ENCODE data around the gene GPAT2. TPM values are rescaled to one million over a fixed set of nuclear protein-coding genes. Genes with fewer than 3 reads are reported as not detected.
"Not testable (repeated sequence)": the region's sequence is repeated elsewhere in the genome, so short reads cannot be mapped to it uniquely, and the experiment has no call there.

Gene GPAT2
- total and polyA plus RNA-seq, 2 of the 8 experiments (the other 6 are each of a cell fraction or from before 2014, with no cell fraction given), result 0.26 to 0.63 TPM

GRCh38 chr2:96019909-96020590, 14.7 kb downstream of the GPAT2 start:
- H3K4me1 ChIP-seq (replicated peaks in 1 of 4; ENCODE audit: control insufficient read depth in 3 of 4, insufficient read depth in 4 of 4, low read length in 3 of 4); DNase-seq (ENCODE audit: low read depth in 1 of 2, low spot score in 2 of 2); H2BK15ac ChIP-seq (ENCODE audit: low read length); H3K23me2 ChIP-seq (ENCODE audit: low read depth, low read length); H2BK5ac ChIP-seq (ENCODE audit: low read depth, low read length); H3K36me3 ChIP-seq (ENCODE audit: control insufficient read depth in 2 of 4, insufficient read depth in 4 of 4, low read length in 3 of 4); H4K20me1 ChIP-seq (replicated peaks in 1 of 2; ENCODE audit: control insufficient read depth in 1 of 2, insufficient read depth in 2 of 2, low read length in 2 of 2); H2BK20ac ChIP-seq (ENCODE audit: low read length); H3K56ac ChIP-seq (replicated peaks; ENCODE audit: insufficient read length, low read depth, low read length); H2BK120ac ChIP-seq (replicated peaks; ENCODE audit: low read depth, low read length); H3K4me2 ChIP-seq (ENCODE audit: insufficient read depth in 1 of 2, low read depth in 2 of 2, low read length in 2 of 2); H4K5ac ChIP-seq (ENCODE audit: insufficient read length, low read depth, low read length); H2AK5ac ChIP-seq (ENCODE audit: low read depth, low read length); H3K79me2 ChIP-seq (ENCODE audit: control insufficient read depth in 1 of 2, insufficient read depth in 2 of 2, low read length in 2 of 2); FAIRE-seq; H3K9ac ChIP-seq (replicated peaks in 1 of 4; ENCODE audit: extremely low read depth in 1 of 4, low read depth in 3 of 4, low read length in 3 of 4); H4K91ac ChIP-seq (replicated peaks; ENCODE audit: insufficient read length, low read length); CTCF ChIA-PET (ENCODE audit: partially characterized antibody); H3K79me1 ChIP-seq (ENCODE audit: low read depth, low read length); H3K14ac ChIP-seq (ENCODE audit: insufficient read length); H2AFZ ChIP-seq (ENCODE audit: low read length); POLR2A ChIA-PET (ENCODE audit: partially characterized antibody); H2BK12ac ChIP-seq (ENCODE audit: low read depth, low read length); H3K9me3 ChIP-seq (ENCODE audit: insufficient read depth in 2 of 2, low read depth in 1 of 2, low read length in 1 of 2); H3K27ac ChIP-seq (ENCODE audit: low read depth, low read length); H4K8ac ChIP-seq (ENCODE audit: extremely low read depth, insufficient read depth, low read length); H3K23ac ChIP-seq (ENCODE audit: insufficient read length); H3K4ac ChIP-seq (replicated peaks; ENCODE audit: insufficient read length, low read depth, low read length); H3K18ac ChIP-seq (ENCODE audit: extremely low read depth, low read length); H3K4me3 ChIP-seq (ENCODE audit: extremely low read depth in 1 of 4, insufficient read depth in 2 of 4, low read depth in 3 of 4, low read length in 4 of 4); H3K27me3 ChIP-seq (replicated peaks in 1 of 4; ENCODE audit: control insufficient read depth in 3 of 4, extremely low read depth in 1 of 4, insufficient read depth in 3 of 4, low read length in 3 of 4): not testable (repeated sequence)
- WGBS, 2 experiments (ENCODE audit: extremely low coverage in 1 of 2, insufficient coverage in 1 of 2, insufficient read length in 1 of 2, insufficient replicate concordance in 2 of 2, low coverage in 1 of 2, low lambda C conversion rate in 2 of 2, missing lambda C conversion rate in 1 of 2), result 89% methylated on average over 3 of the region's 9 CpGs; no CpG with 5 or more reads in 1 of the 2 experiments

GRCh38 chr2:96016321-96016720, 18.4 kb downstream of the GPAT2 start:
- DNase-seq (ENCODE audit: low read depth in 1 of 2, low spot score in 2 of 2); CTCF ChIA-PET (ENCODE audit: partially characterized antibody); FAIRE-seq: not testable (repeated sequence)

More at GRCh38 chr2:96016321-96016720, 18.4 kb downstream of the GPAT2 start:
- H3K23ac ChIP-seq (ENCODE audit: insufficient read length); H3K27ac ChIP-seq (ENCODE audit: low read depth, low read length); H3K56ac ChIP-seq (replicated peaks; ENCODE audit: insufficient read length, low read depth, low read length); H3K14ac ChIP-seq (ENCODE audit: insufficient read length); H3K9me3 ChIP-seq (ENCODE audit: insufficient read depth in 2 of 2, low read depth in 1 of 2, low read length in 1 of 2); H2BK5ac ChIP-seq (ENCODE audit: low read depth, low read length); H3K4ac ChIP-seq (replicated peaks; ENCODE audit: insufficient read length, low read depth, low read length); H2BK15ac ChIP-seq (ENCODE audit: low read length); H3K4me2 ChIP-seq (ENCODE audit: insufficient read depth in 1 of 2, low read depth in 2 of 2, low read length in 2 of 2); H3K9ac ChIP-seq (replicated peaks in 1 of 4; ENCODE audit: extremely low read depth in 1 of 4, low read depth in 3 of 4, low read length in 3 of 4); H4K91ac ChIP-seq (replicated peaks; ENCODE audit: insufficient read length, low read length); H3K36me3 ChIP-seq (ENCODE audit: control insufficient read depth in 2 of 4, insufficient read depth in 4 of 4, low read length in 3 of 4); H2BK120ac ChIP-seq (replicated peaks; ENCODE audit: low read depth, low read length); H3K4me3 ChIP-seq (ENCODE audit: extremely low read depth in 1 of 4, insufficient read depth in 2 of 4, low read depth in 3 of 4, low read length in 4 of 4); H4K8ac ChIP-seq (ENCODE audit: extremely low read depth, insufficient read depth, low read length); H4K5ac ChIP-seq (ENCODE audit: insufficient read length, low read depth, low read length); POLR2A ChIA-PET (ENCODE audit: partially characterized antibody); H3K23me2 ChIP-seq (ENCODE audit: low read depth, low read length); H2AFZ ChIP-seq (ENCODE audit: low read length); H2BK20ac ChIP-seq (ENCODE audit: low read length); H4K20me1 ChIP-seq (replicated peaks in 1 of 2; ENCODE audit: control insufficient read depth in 1 of 2, insufficient read depth in 2 of 2, low read length in 2 of 2); H3K27me3 ChIP-seq (replicated peaks in 1 of 4; ENCODE audit: control insufficient read depth in 3 of 4, extremely low read depth in 1 of 4, insufficient read depth in 3 of 4, low read length in 3 of 4); H2BK12ac ChIP-seq (ENCODE audit: low read depth, low read length); H3K79me1 ChIP-seq (ENCODE audit: low read depth, low read length); H3K4me1 ChIP-seq (replicated peaks in 1 of 4; ENCODE audit: control insufficient read depth in 3 of 4, insufficient read depth in 4 of 4, low read length in 3 of 4); H3K18ac ChIP-seq (ENCODE audit: extremely low read depth, low read length); H2AK5ac ChIP-seq (ENCODE audit: low read depth, low read length); H3K79me2 ChIP-seq (ENCODE audit: control insufficient read depth in 1 of 2, insufficient read depth in 2 of 2, low read length in 2 of 2): not testable (repeated sequence)
- WGBS, 2 experiments (ENCODE audit: extremely low coverage in 1 of 2, insufficient coverage in 1 of 2, insufficient read length in 1 of 2, insufficient replicate concordance in 2 of 2, low coverage in 1 of 2, low lambda C conversion rate in 2 of 2, missing lambda C conversion rate in 1 of 2), result 92% methylated on average over 3 of the region's 4 CpGs; no CpG with 5 or more reads in 1 of the 2 experiments
